Neural crest cell (in vitro differentiated cells): ENCODE results near the gene SPATA3. TPM values are rescaled to one million over a fixed set of nuclear protein-coding genes. Genes with fewer than 3 reads are reported as not detected.

Experiments used
- DNase-seq: peaks from one replicate; pipeline ENCODE4 v3.0.0; 2021; ENCODE audit warnings: low read depth, mixed read lengths, low spot score
- H3K27ac Mint-ChIP-seq: one replicate; pipeline ENCODE4 v1.8.0; 2021; ENCODE audit warnings: mild to moderate bottlenecking, mixed read lengths; ENCODE audit not compliant: unreplicated experiment
- H3K27me3 Mint-ChIP-seq: 2 replicates; pipeline ENCODE4 v1.8.0; 2021; ENCODE audit warnings: low read depth, mild to moderate bottlenecking, mixed read lengths
- H3K36me3 Mint-ChIP-seq: 2 replicates; pipeline ENCODE4 v1.8.0; 2021; ENCODE audit warnings: low read depth, mild to moderate bottlenecking, mixed read lengths
- H3K4me1 Mint-ChIP-seq: 2 replicates; pipeline ENCODE4 v1.8.0; 2021; ENCODE audit warnings: mixed read lengths
- H3K4me3 Mint-ChIP-seq: one replicate; pipeline ENCODE4 v1.8.0; 2021; ENCODE audit warnings: mild to moderate bottlenecking, mixed read lengths
- H3K9me3 Mint-ChIP-seq: 2 replicates; pipeline ENCODE4 v1.8.0; 2021; ENCODE audit warnings: mixed read lengths
- long read RNA-seq: library from polyadenylated mRNA; unstranded; transcript quantifications from one replicate; pipeline ENCODE4 v2.0.0, GENCODE V29; 2020
- total RNA-seq: library from RNA; stranded (reverse); gene quantifications from 2 replicates; pipeline ENCODE4 v1.2.1, GENCODE V29; 2021
- TF ChIP-seq, protein P1 (sequence below): fragments of 200-600 bp; sonication (generic); conservative IDR thresholded peaks from 2 replicates; pipeline ENCODE4 v1.5.0; 2021; ENCODE audit warnings: antibody characterized with exemption, mild to moderate bottlenecking

SPATA3 gene
- total RNA-seq, result not detected in 2 replicates
- long read RNA-seq, result 0 reads

- peaks cover 12% of the 10 kb centered on the region for H3K27me3 Mint-ChIP-seq
- H3K27ac Mint-ChIP-seq, result no peak within 1 kb of the TSS
- no peak for DNase-seq
- no peak within 1 kb of the TSS for H3K4me3 Mint-ChIP-seq
- H3K9me3 Mint-ChIP-seq, result no peaks in the 10 kb centered on the region
- no peaks in the 10 kb centered on the region for H3K4me1 Mint-ChIP-seq
- TF ChIP-seq, protein P1, sequence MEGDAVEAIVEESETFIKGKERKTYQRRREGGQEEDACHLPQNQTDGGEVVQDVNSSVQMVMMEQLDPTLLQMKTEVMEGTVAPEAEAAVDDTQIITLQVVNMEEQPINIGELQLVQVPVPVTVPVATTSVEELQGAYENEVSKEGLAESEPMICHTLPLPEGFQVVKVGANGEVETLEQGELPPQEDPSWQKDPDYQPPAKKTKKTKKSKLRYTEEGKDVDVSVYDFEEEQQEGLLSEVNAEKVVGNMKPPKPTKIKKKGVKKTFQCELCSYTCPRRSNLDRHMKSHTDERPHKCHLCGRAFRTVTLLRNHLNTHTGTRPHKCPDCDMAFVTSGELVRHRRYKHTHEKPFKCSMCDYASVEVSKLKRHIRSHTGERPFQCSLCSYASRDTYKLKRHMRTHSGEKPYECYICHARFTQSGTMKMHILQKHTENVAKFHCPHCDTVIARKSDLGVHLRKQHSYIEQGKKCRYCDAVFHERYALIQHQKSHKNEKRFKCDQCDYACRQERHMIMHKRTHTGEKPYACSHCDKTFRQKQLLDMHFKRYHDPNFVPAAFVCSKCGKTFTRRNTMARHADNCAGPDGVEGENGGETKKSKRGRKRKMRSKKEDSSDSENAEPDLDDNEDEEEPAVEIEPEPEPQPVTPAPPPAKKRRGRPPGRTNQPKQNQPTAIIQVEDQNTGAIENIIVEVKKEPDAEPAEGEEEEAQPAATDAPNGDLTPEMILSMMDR, result no peak
- no peaks in the 10 kb centered on the region for H3K36me3 Mint-ChIP-seq
Observed at GRCh38 chr2:230995821-230996220, at the start of gene SPATA3. SPATA3 (plus strand) TSS chr2:230996121; CDS start chr2:230996234, 113 bp downstream.

GRCh38 chr2:230946429-230947234 lies 49.3 kb upstream of the SPATA3 start:
- TF ChIP-seq, protein P1, result no peak
- H3K27me3 Mint-ChIP-seq, result no peaks in the 10 kb centered on the region
- no peak overlapping the region for H3K4me3 Mint-ChIP-seq
- H3K36me3 Mint-ChIP-seq, result no peaks in the 10 kb centered on the region
- no peak overlapping the region for H3K27ac Mint-ChIP-seq
- H3K9me3 Mint-ChIP-seq, result no peaks in the 10 kb centered on the region
- H3K4me1 Mint-ChIP-seq, result peaks cover 17% of the 10 kb centered on the region
- no peak for DNase-seq

DNA sequence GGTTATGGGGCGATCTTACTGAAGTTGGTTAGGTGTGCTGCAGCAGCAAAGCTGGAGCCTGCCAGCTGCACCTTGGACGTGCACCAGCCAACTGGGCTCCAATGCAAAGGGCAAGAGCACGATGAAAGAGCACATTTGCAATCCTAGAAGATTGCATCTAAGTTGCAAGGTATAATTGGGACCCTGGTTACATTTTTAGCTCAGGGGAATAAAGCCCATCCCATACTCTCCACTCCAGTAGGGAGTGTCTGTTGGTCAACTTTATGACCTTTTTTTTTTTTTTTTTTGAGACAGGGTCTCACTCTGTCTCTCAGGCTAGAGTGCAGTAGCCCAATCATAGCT lies 48.7 kb upstream of the SPATA3 start:
- H3K27me3 Mint-ChIP-seq, result no peaks in the 10 kb centered on the region
- H3K4me3 Mint-ChIP-seq, result no peak overlapping the region
- no peak overlapping the region for H3K27ac Mint-ChIP-seq
- TF ChIP-seq, protein P1, result no peak
- H3K36me3 Mint-ChIP-seq, result no peaks in the 10 kb centered on the region
- no peaks in the 10 kb centered on the region for H3K9me3 Mint-ChIP-seq
- H3K4me1 Mint-ChIP-seq, result peaks cover 17% of the 10 kb centered on the region
- DNase-seq, result no peak

- Mint-ChIP-seq H3K4me1 (peaks cover 17% of the 10 kb centered on the region), H3K36me3 (no peaks in the 10 kb centered on the region), H3K9me3 (no peaks in the 10 kb centered on the region), H3K4me3 (no peak overlapping the region), H3K27ac (peak overlapping the region; percentile 35), H3K27me3 (no peaks in the 10 kb centered on the region)
- DNase-seq, result no peak
- TF ChIP-seq, protein P1, result no peak
Observed at GRCh38 chr2:230947908-230948365, 48.0 kb upstream of the SPATA3 start.

DNA sequence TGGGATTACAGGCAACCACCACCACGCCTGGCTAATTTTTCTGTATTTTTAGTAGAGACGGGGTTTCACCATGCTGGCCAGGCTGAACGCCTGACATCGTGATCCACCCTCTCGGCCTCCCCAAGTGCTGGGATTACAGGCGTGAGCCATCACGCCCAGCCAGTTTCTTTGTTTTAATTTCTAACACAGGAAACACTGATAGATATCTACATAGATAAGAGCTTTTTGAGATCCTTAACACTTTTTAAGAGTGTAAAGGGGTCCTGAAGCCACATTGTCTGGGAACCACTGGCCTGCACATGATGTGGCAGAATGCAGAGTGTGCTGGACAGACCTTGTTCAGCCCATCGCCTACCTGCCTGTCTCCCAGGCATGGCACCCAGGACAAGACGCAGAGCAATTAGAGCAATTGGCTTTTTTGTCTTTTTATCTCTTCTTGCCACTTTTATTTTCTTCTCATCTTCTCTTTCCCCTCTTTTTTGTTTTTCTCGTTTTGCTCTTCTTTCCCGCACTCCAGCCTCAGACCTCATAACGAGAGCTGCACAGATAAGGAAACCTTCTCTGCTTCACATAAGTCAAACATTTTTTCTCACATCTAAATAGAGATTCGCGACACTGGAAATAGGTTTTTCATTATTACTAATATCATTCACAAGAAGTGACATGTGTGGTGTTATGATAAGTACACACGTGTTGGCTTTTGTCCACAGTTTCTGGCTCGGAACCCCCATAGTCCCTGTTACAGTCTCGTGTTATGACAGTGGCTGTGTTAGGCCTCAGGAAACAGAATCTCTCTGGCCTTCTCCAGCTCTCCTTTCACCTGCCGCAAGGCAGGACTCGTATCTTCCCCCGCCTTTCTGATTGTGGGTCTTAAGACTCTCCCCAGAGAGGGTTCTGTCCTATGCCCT lies 45.7 kb upstream of the SPATA3 start:
- no peak overlapping the region for H3K27ac Mint-ChIP-seq
- H3K9me3 Mint-ChIP-seq, result no peaks in the 10 kb centered on the region
- TF ChIP-seq, protein P1, result no peak

More for the DNA sequence above, 45.7 kb upstream of the SPATA3 start:
- no peaks in the 10 kb centered on the region for H3K36me3 Mint-ChIP-seq
- DNase-seq, result no peak
- no peak overlapping the region for H3K4me3 Mint-ChIP-seq
- no peaks in the 10 kb centered on the region for H3K27me3 Mint-ChIP-seq
- H3K4me1 Mint-ChIP-seq, result peaks cover 13% of the 10 kb centered on the region
